NCI-H2227 (cell line): ENCODE results near the gene EIF1.
A peak's percentile ranks its signal among the peaks of the same experiment; 100 is the strongest.

Experiments
- DNase-seq: peaks from one replicate; lab custom pipeline; 2025; ENCODE audit not compliant: unreplicated experiment; lab: John Stamatoyannopoulos, UW

Gene EIF1

DNA sequence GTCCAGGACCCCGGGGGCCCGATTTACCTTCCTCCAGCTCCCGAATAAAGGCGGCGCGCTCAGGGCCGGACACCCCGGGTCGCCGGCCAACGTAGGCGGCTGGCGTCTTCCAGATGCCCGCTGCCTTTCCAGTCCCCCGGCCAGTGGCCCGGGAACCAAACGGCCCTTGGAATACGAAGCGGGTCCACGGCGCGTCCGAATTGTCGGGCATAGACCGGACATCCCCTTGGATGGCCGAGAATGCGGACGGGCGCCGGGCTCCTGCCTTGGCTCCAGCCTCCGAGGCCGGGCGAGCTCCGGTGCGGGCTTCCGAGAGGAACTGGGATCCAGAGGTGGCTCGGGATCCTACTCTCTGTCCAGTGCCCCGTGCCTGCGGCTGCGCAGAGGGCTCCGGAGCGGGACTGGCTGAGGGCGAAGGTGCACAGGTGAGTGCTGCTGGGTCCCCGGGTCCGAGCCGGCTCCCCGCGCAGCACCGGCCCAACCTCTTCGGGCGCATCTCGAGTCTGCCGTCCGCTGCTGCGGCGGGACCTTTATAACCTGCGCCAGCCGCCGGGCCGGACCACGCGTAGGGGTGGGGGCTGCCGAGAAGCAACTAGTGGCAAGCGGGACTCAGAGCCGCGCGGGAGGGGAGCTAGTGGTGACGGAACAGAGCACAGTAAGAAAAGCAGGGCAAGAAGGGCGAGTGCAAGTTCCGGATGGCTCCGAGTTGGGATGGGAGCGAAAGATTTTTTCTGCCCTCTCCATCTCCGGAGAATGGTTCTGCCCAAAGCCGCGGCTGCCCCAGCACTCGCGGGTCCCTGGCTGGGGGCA is 45.7 kb downstream of the EIF1 start, which contains the start of gene HAP1:
HAP1 (minus strand) TSS at position 505 of the 810 bp plus-strand sequence; CDS start at position 496, 9 bp downstream.
- peak; percentile 67 for DNase-seq

DNA sequence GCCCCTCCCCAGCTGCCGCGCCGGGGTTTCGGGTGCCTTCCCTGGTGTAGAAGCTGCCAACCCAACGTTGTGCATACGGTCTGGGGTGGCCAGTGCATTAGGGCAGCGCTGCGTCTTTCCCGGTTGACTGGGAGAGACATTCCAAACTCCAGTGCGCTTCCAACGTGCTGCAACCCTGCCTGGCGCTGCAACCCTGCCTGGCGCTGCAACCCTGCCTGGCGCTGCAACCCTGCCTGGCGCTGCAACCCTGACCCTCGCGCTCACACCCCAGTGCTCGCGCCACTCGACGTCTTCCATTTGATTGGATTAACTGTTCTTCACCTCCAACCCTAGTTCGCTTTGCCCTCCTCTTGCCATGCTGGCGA is 46.2 kb downstream of the EIF1 start:
- DNase-seq = no peak

DNA sequence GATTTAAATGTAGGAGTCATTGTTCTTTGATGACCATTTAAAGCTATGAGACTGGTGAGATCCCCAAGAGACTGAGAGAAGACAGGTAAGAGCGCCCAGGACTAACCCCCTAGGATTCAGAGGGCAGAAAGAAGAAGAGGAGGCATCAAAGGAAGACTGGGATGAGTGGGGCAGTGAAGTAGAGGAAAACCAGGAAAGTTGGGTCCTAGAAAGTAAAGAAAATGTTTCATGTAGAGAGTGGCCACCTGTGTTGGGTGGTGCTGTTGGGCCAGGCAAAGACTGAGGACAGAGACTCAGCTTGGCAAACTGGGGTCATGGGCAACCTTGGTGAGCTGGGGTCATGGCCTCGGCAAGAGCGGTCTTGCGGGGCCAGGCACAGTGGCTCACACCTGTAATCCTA is 47.1 kb downstream of the EIF1 start:
- DNase-seq = no peak

DNA sequence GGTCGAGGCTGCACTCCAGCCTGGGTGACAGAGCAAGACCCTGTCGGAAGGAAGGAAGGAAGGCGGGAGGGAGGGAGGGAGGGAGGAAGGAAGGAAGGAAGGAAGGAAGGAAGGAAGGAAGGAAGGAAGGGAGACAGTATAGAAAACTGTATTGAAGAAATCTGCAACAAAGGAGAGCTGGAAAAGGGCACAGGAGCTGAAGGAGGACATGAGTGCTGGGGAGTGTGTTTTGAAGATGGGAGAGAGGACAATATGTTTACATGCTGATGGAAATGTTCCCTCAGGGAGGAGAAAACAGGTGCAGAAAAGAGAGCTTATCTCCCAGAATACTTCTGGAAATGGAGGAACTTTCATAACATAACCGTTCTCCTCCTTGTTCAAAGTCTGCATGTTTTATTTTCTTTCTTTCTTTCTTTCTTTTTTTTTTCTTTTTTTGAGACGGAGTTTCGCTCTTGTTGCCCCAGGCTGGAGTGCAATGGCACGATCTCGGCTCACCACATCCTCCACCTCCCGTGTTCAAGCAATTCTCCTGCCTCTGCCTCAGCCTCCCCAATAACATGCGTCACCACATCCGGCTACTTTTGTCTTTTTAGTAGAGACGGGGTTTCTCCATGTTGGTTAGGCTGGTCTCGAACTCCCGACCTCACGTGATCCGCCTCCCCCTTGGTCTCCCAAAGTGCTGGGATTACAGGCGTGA is 48.4 kb downstream of the EIF1 start:
- no peak for DNase-seq

DNA sequence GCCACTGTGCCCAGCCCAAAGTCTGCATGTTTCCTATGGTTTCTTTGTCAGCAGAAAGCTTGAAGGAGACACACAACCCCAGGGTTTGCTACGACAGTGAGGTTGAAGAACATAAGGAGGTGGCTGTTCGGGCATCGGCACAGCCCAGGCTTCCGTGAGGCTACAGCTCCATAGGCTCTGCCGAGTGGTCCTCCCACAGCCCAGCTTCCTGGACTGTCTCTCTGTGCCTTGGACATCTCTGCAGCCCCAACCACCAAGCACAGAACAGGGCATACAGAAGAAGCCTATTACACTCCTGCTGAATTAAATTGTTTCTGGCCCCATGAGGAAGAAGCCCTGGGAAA is 49.0 kb downstream of the EIF1 start:
- no peak for DNase-seq

DNA sequence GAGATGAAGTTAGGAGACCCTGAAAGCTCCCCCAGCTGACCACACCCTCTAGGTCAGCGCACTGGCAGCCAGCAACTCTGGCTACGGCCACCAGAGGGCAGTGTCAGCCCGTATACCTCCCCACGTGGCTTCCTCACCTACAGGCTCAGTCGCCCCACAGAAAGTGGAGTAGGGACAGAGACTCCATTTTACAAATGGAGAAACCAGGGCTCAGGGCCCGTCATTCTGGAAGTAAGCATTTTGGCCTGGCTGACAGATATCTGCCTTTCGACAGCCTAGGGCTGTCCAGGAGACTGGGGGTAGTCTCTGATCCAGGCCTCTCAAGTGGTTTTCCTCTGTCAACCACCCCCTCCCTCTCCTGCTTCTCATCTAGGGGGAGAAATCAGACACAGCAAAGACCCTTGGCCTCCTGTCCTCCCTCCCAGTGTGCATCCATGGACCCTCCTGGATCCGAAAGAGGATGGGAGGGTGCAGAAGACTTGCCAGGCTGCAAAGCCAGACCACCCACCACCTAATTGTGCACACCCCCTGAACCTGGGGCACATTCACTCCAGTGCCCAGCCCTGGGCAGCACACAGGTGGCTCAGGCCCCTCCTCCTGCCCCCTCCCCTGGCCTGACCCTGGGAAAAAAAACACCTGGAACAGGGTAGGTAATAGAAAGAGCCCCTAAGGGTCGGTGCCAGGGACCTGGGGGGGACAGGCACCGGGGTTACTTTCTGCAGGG is 49.6 kb downstream of the EIF1 start:
- DNase-seq = peak; percentile 89

DNA sequence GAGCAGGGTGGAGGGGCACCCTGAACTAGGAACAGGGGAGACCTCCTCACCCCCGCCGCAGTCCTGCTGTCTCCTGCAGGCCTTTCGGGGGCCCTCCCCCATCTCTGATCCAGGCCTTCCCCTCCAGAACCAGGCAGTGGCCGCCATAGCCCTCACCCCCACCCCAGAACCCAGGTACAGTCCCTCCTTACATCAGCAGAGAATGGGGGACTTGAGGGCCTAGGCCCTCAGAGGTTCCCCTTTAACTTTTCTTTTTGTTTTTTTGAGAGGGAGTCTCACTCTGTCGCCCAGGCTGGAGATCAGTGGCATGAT is 50.1 kb downstream of the EIF1 start:
- DNase-seq = no peak

DNA sequence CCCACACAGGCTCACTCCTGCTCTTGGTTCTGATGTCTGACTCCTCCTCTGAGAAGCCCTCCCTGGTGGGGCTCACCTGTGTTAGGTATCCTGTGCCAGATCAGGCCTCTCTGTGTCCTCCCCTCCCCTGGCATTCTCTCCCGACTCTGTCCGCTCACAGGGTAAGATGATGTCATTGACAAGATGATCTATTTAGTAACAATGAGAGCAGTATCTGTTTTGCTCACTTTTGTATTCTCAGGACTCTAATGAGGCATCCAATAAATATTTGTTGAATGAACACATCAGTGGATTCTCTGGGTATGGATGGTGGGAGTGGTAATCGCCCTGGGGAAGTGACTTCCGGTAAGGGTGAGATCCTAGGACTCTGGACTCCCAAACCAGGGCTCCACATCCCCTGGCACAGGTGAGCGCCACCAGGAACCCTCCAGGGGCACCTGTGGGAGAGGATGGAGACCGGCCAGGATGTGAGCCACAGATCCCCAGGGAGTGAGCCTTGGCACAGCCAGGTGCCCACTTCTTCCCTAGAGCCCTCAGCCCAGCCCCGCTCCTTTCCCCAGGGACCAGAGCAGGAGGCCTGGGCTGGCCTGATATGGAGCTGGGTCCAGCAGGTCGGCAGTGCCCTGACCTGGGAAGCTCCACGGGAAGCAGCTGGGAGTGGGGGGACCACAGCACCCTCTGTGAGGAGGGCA is 51.1 kb downstream of the EIF1 start:
- no peak for DNase-seq

DNA sequence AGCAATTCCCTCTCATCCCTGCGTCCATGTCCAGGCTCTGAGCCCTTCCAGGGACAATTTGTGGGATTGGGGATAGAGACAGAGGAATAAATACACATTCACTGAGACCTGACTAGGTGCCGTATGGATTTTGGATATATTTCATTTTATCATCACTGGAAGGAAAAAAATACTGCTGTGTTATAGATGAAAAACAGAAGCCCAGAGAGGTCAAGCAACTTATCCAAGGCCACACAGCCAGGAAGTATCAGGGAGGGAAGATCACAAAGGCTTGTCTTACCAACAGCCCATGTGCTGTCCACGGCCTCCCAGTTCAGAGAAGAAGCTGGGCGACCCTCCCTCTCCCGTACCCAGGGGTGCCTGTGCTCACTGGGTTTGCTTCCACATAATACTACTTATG is 51.8 kb downstream of the EIF1 start:
- DNase-seq = no peak

DNA sequence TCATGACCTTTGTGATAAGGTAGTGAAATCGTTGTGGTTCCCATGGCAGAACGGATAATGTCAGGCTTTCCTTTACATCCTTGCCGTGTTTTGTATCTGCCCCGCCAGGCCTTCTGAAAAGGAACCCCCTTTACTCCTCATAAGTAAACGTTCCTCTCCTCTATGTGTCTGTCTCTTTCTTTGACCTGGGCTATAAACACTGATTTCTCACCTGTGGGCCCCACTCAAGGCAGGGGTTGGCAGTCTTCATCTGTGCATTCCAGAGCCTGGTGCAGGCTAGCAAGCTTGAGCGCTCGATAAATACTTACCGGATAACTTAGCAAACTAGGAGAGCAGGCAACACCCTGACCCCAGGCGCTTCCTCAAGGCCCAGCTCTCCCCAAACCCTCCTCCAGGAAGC is 53.0 kb downstream of the EIF1 start:
- DNase-seq = no peak
